ENCODE measurements around the gene HSPD1.

The HSPD1 gene

GRCh38 chr2:197499594-197500502 lies at the start of gene HSPD1, which contains the start of gene HSPE1:
Gene HSPD1 (minus strand): TSS chr2:197499840. CDS start chr2:197498848, 992 bp downstream.
Gene HSPE1 (plus strand): TSS chr2:197500379. CDS start chr2:197500437, 58 bp downstream.
- peak; percentile 96 for DNase-seq (ENCODE audit: low read depth)

GRCh38 chr2:197548582-197548981 lies 48.9 kb upstream of the HSPD1 start:
- no peak for DNase-seq (ENCODE audit: low read depth)

- DNase-seq (ENCODE audit: low read depth) = no peak
Observed at GRCh38 chr2:197547163-197547900, 47.7 kb upstream of the HSPD1 start.

- DNase-seq (ENCODE audit: low read depth) = no peak
Observed at GRCh38 chr2:197543206-197543605, 43.6 kb upstream of the HSPD1 start.

- DNase-seq (ENCODE audit: low read depth) = no peak
Observed at GRCh38 chr2:197539734-197540133, 40.1 kb upstream of the HSPD1 start.

GRCh38 chr2:197538412-197538811 lies 38.8 kb upstream of the HSPD1 start:
- no peak for DNase-seq (ENCODE audit: low read depth)

GRCh38 chr2:197517150-197517549 lies 17.5 kb upstream of the HSPD1 start:
- DNase-seq (ENCODE audit: low read depth) = no peak

- DNase-seq (ENCODE audit: low read depth) = no peak
Observed at GRCh38 chr2:197516393-197516761, 16.7 kb upstream of the HSPD1 start.

GRCh38 chr2:197515739-197516392 lies 16.2 kb upstream of the HSPD1 start, which contains the start of gene MOB4:
Gene MOB4 (plus strand): TSS chr2:197516066. CDS start chr2:197516087, 21 bp downstream.
- peak; percentile 82 for DNase-seq (ENCODE audit: low read depth)

- no peak for DNase-seq (ENCODE audit: low read depth)
Observed at GRCh38 chr2:197515315-197515738, 15.7 kb upstream of the HSPD1 start.

- no peak for DNase-seq (ENCODE audit: low read depth)
Observed at GRCh38 chr2:197514754-197515153, 15.1 kb upstream of the HSPD1 start.

GRCh38 chr2:197513915-197514314 lies 14.3 kb upstream of the HSPD1 start:
- DNase-seq (ENCODE audit: low read depth) = no peak

GRCh38 chr2:197506658-197507057 lies 7.0 kb upstream of the HSPD1 start:
- DNase-seq (ENCODE audit: low read depth) = no peak

- DNase-seq (ENCODE audit: low read depth) = no peak
Observed at GRCh38 chr2:197504512-197504911, 4.9 kb upstream of the HSPD1 start.

- no peak for DNase-seq (ENCODE audit: low read depth)
Observed at GRCh38 chr2:197504000-197504399, 4.4 kb upstream of the HSPD1 start.

- no peak for DNase-seq (ENCODE audit: low read depth)
Observed at GRCh38 chr2:197502685-197503084, 3.0 kb upstream of the HSPD1 start.

GRCh38 chr2:197502201-197502600 lies 2.6 kb upstream of the HSPD1 start:
- no peak for DNase-seq (ENCODE audit: low read depth)

- no peak for DNase-seq (ENCODE audit: low read depth)
Observed at GRCh38 chr2:197500503-197501131, 977 bp upstream of the HSPD1 start.

- DNase-seq (ENCODE audit: low read depth) = peak; percentile 51
Observed at GRCh38 chr2:197498937-197499593, 575 bp downstream of the HSPD1 start.

GRCh38 chr2:197498235-197498936 lies 1.3 kb downstream of the HSPD1 start:
- DNase-seq (ENCODE audit: low read depth) = no peak

GRCh38 chr2:197497326-197497725 lies 2.3 kb downstream of the HSPD1 start:
- no peak for DNase-seq (ENCODE audit: low read depth)

All from stimulated activated CD4-positive, alpha-beta T cell treated with anti-CD3 and anti-CD28 coated beads, Interleukin-2, amount 100 ng/mL, for 4 hours (primary cell).